Fibroblast of pulmonary artery (primary cell): ENCODE data around the gene TINCR.

Source experiments
- DNase-seq: peaks from one replicate; pipeline ENCODE4 v3.0.0-alpha.2; 2010; ENCODE audit warnings: low read depth
- H3K4me3 ChIP-seq: replicated peaks from 2 replicates; pipeline ENCODE4 v1.5.1; 2011; ENCODE audit warnings: low read depth, mild to moderate bottlenecking, control low read depth, low read length, moderate library complexity
- CTCF ChIP-seq: IDR thresholded peaks from 2 replicates; pipeline ENCODE4 v1.5.1; 2011; ENCODE audit warnings: mild to moderate bottlenecking, control low read depth, low read length, inconsistent platforms; ENCODE audit errors: missing control alignments

Gene TINCR

GRCh38 chr19:5588906-5589676 is 21.3 kb upstream of the TINCR start:
- no peak for TF ChIP-seq CTCF
- no peak overlapping the region for H3K4me3 ChIP-seq
- no peak for DNase-seq

- TF ChIP-seq CTCF = no peak
- H3K4me3 ChIP-seq = no peak overlapping the region
- no peak for DNase-seq
These were observed 20.7 kb upstream of the TINCR start for GRCh38 chr19:5588441-5588840.

GRCh38 chr19:5587661-5588060 is 19.9 kb upstream of the TINCR start:
- H3K4me3 ChIP-seq = no peak overlapping the region
- no peak for TF ChIP-seq CTCF
- DNase-seq = no peak

GRCh38 chr19:5587071-5587455 is 19.3 kb upstream of the TINCR start:
- DNase-seq = no peak
- no peak for TF ChIP-seq CTCF
- H3K4me3 ChIP-seq = no peak overlapping the region

GRCh38 chr19:5586300-5587070 is 18.7 kb upstream of the TINCR start:
- no peak for DNase-seq
- TF ChIP-seq CTCF = no peak
- H3K4me3 ChIP-seq = no peak overlapping the region

- DNase-seq = no peak
- TF ChIP-seq CTCF = no peak
- H3K4me3 ChIP-seq = no peak overlapping the region
These were observed 17.9 kb upstream of the TINCR start for GRCh38 chr19:5585461-5586299.
